Body of pancreas (tissue), 4 donors: ENCODE data around the gene B3GLCT.

ENCODE experiments used
- CTCF ChIP-seq, 7 experiments: fragments of 450-650 bp in 4 of 7; fragments of 200-600 bp in 3 of 7; sonication (generic) in 3 of 7; IDR thresholded peaks; one replicate each; pipeline ENCODE4 v1.5.1; 2016 to 2019; ENCODE audit warnings: antibody characterized with exemption in 7 of 7
- POLR2A ChIP-seq, 3 donors: fragments of 450-650 bp; IDR thresholded peaks; one replicate each; pipeline ENCODE4 v1.6.1; 2016; ENCODE audit warnings: antibody characterized with exemption in 3 of 3, mild to moderate bottlenecking in 2 of 3

GRCh38 chr13:31331068-31331467 lies 131.3 kb downstream of the B3GLCT start:
- TF ChIP-seq CTCF (IDR thresholded peaks at IDR 0.05) (no peak), POLR2A (IDR thresholded peaks at IDR 0.05) (no peak)
